ENCODE measurements around the gene DEFB132.

GRCh38 chr20:271069-271468 lies 13.5 kb downstream of the DEFB132 start:
- TF ChIP-seq CTCF (IDR thresholded peaks at IDR 0.05) (no peak), EP300 (IDR thresholded peaks at IDR 0.05) (no peak)

All from tibial nerve (tissue), 4 donors.